HG03097 (cell line): ENCODE measurements around the gene SAPCD2.

ENCODE experiments used
- ATAC-seq: cut with Tn5 transposase; IDR thresholded peaks from one replicate; pipeline ENCODE4 v1.9.1; 2021; ENCODE audit not compliant: unreplicated experiment, low FRiP score

The SAPCD2 gene

GRCh38 chr9:137107982-137108381 lies 37.6 kb upstream of the SAPCD2 start:
- ATAC-seq = no peak

GRCh38 chr9:137107312-137107921 lies 37.1 kb upstream of the SAPCD2 start:
- ATAC-seq = no peak

DNA sequence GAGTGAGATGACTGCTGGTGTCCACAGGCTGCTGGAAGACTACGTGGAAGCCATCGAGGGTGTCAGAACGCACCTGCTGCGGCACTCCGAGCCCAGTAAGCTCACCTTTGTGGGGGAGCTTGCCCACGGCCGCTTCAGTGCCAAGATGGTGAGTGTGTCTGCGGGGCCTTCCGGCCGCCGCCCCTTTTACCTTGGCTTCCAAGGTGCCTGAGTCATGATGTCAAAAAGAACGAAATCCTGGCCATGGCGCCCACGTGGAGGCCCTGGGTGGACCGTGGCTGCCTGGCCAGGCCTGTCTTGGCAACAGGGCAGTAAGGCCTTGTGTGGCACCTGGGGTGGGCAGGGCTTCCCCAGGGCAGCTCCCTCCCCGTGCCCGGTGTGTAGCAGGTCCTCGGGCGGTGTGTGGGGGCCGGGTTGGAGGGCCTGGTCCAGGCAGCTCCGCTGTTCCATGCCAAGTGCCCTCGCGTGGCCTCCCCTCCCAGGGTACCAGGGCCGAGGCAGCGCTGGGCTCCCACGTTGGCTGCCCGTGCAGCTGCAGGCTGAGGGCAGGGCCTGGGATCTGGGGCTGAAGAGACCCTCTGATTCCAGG lies 36.4 kb upstream of the SAPCD2 start:
- no peak for ATAC-seq

DNA sequence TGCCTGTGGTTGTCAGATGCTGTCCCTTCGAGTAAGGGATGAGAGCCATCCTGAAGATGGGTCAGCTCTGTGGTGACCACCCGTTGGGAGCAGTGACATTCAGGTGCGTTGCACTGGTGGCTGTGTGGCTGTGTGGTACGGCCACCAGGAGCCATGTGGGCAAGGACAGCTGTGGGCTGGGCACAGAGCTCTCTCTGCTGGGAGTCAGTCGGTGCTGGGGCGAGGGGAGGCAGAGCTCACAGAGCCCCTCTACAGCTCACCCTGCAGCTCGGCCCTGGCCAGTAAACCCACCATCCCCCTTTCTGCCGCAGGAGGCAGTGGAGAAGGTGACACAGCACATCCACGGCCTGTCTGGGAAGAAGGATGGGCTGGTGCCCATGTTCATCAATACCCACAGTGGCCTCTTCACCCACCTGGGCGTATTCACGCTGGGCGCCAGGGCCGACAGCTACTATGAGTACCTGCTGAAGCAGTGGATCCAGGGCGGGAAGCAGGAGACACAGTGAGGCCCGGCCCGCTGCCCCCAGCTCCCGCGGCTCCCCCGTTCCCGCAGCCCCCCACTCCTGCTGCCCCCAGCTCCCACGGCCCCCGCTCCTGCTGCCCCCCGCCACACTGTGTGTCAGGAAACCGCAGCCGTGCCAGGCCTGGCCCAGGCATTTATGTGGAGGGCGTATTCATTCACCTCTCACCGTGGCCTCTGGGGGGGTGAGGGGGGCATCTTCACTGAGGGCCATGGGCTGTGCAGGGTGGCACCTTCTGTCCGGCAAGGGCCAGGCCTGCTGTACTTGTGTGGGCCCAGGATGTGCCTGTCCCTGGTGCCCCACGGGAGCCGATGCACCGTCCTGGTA lies 35.7 kb upstream of the SAPCD2 start:
- no peak for ATAC-seq

- no peak for ATAC-seq
Measured at GRCh38 chr9:137103206-137103999, 33.0 kb upstream of the SAPCD2 start.

- no peak for ATAC-seq
Measured at GRCh38 chr9:137099231-137099630, 28.9 kb upstream of the SAPCD2 start.

DNA sequence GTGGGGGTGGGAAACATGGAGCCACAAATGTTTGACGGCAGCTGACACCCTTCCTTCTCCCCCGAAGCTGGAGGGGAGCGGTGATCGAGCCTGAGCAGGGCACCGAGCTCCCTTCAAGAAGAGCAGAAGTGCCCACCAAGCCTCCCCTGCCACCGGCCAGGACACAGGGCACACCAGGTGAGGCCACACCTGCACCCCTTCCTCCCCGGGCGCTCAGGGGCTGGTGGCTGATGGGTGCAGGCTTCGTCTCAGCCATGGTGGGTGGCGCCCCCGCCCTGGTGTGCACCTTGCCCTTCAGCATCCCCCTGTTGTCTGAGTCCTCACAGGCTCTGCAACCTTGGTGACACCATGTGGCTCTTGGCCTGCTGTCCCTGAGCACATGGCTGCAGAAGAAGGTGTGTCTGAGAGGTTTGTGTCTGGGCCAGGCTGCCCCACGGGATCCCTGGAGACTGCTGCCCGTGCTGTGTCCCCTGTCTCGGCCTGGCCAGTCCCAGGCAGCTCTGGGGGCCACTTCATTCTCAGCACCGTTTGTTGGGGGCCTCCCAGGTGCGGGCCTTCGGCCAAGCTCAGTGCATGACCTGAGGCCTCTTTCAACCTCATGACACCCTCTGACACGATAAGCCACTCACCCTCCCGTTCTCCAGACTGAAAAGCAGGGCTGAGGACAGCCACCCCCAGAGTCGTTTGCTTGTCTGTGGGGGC lies 27.6 kb upstream of the SAPCD2 start:
- ATAC-seq = no peak

DNA sequence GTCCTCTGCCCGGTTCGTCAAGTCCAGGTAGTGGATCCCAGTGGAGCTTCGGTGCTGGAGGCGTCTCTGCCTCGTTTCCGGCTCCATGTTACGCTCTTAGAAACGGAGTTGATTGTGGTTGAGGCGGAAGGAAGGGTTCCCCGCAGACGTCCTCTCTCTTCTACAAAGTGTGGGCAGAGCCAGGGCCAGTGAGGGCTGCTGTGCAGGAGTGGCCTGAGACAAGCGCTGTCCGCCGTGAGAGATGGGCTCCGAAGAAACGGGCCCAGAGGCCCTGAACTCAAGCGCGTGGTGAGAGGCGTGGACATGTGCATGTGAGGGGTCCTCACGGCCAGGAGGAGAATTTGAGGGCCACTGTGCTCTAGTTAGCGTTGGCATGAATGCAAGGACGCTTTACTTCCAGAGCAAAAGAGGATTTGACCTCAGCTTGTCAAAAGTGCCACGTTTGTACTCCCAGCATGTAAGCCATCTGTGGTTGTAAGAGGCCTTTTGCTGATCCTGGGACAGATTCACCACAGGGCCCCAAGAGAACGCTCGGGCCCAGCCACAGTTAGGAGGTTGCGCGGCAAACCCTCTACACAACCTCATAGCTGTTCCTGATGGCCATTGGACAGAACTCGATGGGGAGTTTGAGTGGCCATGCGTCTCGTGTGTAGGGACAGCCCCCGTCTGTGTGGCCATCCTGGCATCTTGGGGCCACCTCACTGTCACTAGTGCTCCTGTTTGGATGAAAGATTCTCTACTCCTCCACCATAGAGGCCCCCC lies 26.6 kb upstream of the SAPCD2 start:
- ATAC-seq = no peak

GRCh38 chr9:137095664-137096517 lies 25.5 kb upstream of the SAPCD2 start:
- ATAC-seq = peak; percentile 63

DNA sequence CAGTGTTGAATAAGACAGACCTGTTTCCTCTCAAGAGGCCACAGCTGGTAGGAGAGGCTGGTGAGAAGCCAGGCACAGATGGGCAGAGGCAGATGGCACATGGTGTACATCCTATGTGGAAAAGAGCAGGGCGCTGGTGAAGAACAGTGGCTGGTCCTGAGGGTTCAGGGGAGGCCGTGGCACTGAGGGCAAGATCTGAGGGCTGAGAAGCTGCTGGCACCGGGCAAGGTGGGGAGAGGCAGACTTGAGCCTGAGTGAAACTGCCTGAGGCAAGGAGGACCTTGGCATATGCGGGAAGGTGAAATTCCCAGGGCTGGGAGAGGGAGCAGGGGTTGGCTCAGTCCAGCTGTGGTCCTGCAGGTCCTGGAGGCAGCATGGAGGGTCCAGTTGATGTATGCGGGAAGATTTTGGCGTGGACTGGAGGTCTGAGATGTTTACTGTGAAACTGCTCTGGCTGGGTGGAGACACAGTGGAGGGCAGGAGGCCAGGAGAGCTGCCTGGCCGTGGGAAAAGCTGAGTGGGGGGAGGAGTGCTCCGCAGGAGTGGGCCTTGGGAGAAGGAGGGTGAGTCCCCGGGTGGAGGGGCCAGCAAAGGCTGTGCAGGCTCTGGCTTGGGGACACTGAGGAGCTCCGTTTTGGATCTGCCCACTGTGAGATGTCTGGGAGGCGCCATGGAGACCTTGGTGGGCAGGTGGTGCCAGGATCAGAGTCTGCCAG lies 19.0 kb upstream of the SAPCD2 start:
- ATAC-seq = no peak

GRCh38 chr9:137088121-137088520 lies 17.8 kb upstream of the SAPCD2 start:
- ATAC-seq = no peak

GRCh38 chr9:137087409-137087925 lies 17.1 kb upstream of the SAPCD2 start:
- ATAC-seq = no peak

GRCh38 chr9:137086531-137087408 lies 16.4 kb upstream of the SAPCD2 start, which contains the start of gene MAN1B1:
MAN1B1 (plus strand) TSS chr9:137086985; CDS start chr9:137087000, 15 bp downstream.
- ATAC-seq = peak; percentile 73

GRCh38 chr9:137085920-137086530 lies 15.7 kb upstream of the SAPCD2 start:
- peak; percentile 18 for ATAC-seq

DNA sequence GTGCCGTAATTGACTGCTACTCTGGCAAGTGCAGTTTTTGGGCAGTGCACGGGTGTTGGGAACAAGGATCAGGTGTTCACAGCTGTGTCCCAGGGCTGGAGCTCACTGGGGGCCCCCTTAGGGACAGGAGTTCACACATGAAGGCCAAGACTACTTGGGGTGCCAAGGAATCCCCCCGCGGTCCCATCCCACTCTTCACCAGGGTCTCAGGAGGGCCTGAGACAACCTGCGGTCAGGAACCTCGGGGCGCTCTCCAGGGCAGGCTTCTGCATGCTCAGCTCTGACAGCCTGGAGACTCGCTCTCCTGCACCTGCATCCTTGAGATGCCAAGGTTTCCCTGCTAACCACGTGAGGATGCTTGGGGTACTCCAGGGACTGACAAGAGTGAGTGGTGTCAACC lies 14.2 kb upstream of the SAPCD2 start:
- ATAC-seq = no peak

DNA sequence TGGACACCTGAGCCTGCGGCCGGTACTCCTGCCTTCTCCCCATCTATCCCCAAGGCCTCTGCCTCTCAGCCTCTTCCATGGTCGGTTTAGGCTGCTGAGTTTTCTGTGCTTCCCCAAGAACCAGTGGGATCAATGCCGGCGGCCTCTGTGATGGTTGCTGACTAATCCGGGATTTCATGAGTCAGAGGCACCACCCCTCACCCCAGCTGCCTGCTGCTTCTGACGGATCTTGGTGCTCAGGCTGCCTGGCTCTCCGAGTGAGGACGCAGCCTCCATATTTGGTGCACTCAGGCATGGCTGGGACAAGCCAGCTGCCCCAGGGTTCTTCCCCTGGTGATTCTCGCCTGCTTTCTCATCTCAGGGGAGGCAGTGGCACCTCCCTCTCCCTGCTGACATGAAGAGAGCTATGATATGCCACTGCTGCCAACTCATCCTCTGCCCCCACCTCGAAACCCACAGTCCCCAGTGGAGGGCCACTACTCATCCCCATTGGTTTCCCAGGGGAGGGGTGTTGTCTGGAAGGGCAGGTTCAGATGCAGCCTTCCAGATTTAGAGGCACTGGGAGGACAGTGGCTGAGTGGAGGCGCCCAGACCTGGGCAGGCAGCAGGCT lies 13.1 kb upstream of the SAPCD2 start:
- no peak for ATAC-seq
